ENCODE data around the gene BCAS4.

BCAS4 gene

GRCh38 chr20:50844430-50845100 lies 49.7 kb downstream of the BCAS4 start (continued):
- no peak for TF ChIP-seq ZNF561 (tag by site-specific recombination; IDR thresholded peaks at IDR 0.05; ENCODE audit: borderline replicate concordance)
- no peak for TF ChIP-seq FEZF1 (tag by site-specific recombination; IDR thresholded peaks at IDR 0.05)
- peak; percentile 80 for TF ChIP-seq ZNF398 (tag by site-specific recombination; IDR thresholded peaks at IDR 0.05)
- no peak for TF ChIP-seq ZNF423 (tag by site-specific recombination; IDR thresholded peaks at IDR 0.05)
- 0 out of 2 replicates have a peak, but pooled peaks have one; percentile 11 for TF ChIP-seq ZNF514 (tag by site-specific recombination; IDR thresholded peaks at IDR 0.05)
- TF ChIP-seq ZNF211 (tag by site-specific recombination; IDR thresholded peaks at IDR 0.05; ENCODE audit: low read depth): no peak
- no peak for TF ChIP-seq ZNF664 (tag by site-specific recombination; IDR thresholded peaks at IDR 0.05)
- peak; percentile 72 for TF ChIP-seq ZSCAN4 (tag by site-specific recombination; IDR thresholded peaks at IDR 0.05)
- peak; percentile 65 for TF ChIP-seq SP7 (tag by site-specific recombination; IDR thresholded peaks at IDR 0.05)
- no peak for TF ChIP-seq ZNF518A (tag by site-specific recombination; conservative IDR thresholded peaks at IDR 0.05; ENCODE audit: low read depth)
- TF ChIP-seq ZNF645 (tag by site-specific recombination; IDR thresholded peaks at IDR 0.05): no peak
- no peak for TF ChIP-seq SP2 (tag by site-specific recombination; IDR thresholded peaks at IDR 0.05)
- TF ChIP-seq ZBTB49 (tag by site-specific recombination; IDR thresholded peaks at IDR 0.05; ENCODE audit: low read depth): no peak
- no peak for TF ChIP-seq ZBTB8A (tag by site-specific recombination; IDR thresholded peaks at IDR 0.05)
- no peak for TF ChIP-seq ZNF175 (tag by site-specific recombination; IDR thresholded peaks at IDR 0.05)
- no peak for TF ChIP-seq BCL6B (tag by site-specific recombination; IDR thresholded peaks at IDR 0.05)
- no peak for TF ChIP-seq ZNF433 (tag by site-specific recombination; IDR thresholded peaks at IDR 0.05; ENCODE audit: low read depth)
- no peak for TF ChIP-seq ZNF157 (tag by site-specific recombination; IDR thresholded peaks at IDR 0.05)
- peak; percentile 100 for TF ChIP-seq GLIS1 (tag by site-specific recombination; IDR thresholded peaks at IDR 0.05)
- no peak for TF ChIP-seq REST (tag by site-specific recombination; IDR thresholded peaks at IDR 0.05)
- no peak for TF ChIP-seq ZSCAN5A (tag by site-specific recombination; IDR thresholded peaks at IDR 0.05)
